ENCODE data around the gene IKBIP. TPM values are rescaled to one million over a fixed set of nuclear protein-coding genes. Genes with fewer than 3 reads are reported as not detected.

The IKBIP gene
- total and polyA plus RNA-seq, 2 donors (not counting 1 experiment from before 2014, with no cell fraction given) = 1.7 to 12.0 TPM

GRCh38 chr12:98678236-98678945 lies 33.8 kb upstream of the IKBIP start:
- H3K4me3 Mint-ChIP-seq = no peak overlapping the region
- H2AFZ ChIP-seq (ENCODE audit: insufficient read depth, low read depth, low read length, poor library complexity, severe bottlenecking) = no peak overlapping the region
- H3K4me3 ChIP-seq (ENCODE audit: control extremely low read depth in 1 of 5, extremely low read depth in 1 of 5, insufficient read depth in 1 of 5, low read depth in 2 of 5, low read length in 4 of 5) = no peak overlapping the region
- DNase-seq (no peak), ATAC-seq (ENCODE audit: low read depth) (no peak)
- no peak overlapping the region for H3K27ac Mint-ChIP-seq
- intact Hi-C loops (cut with micrococcal nuclease) = no loop called here
- no peaks in the 10 kb centered on the region for H4K20me1 ChIP-seq (ENCODE audit: control insufficient read depth, insufficient read depth, low read length, poor library complexity, severe bottlenecking)
- no peaks in the 10 kb centered on the region for H3K9me3 Mint-ChIP-seq (ENCODE audit: insufficient read depth)
- H3K27me3 ChIP-seq (replicated peaks in 1 of 4; ENCODE audit: control extremely low read depth in 1 of 4, control insufficient read depth in 3 of 4, insufficient read depth in 4 of 4, low read length in 3 of 4) = no peaks in the 10 kb centered on the region
- H3K4me2 ChIP-seq (replicated peaks; ENCODE audit: low read depth, low read length, poor library complexity, severe bottlenecking) = no peak overlapping the region
- H3K79me2 ChIP-seq (ENCODE audit: control insufficient read depth, insufficient read depth, low read length) = no peaks in the 10 kb centered on the region
- H3K4me1 ChIP-seq (ENCODE audit: control insufficient read depth in 2 of 2, insufficient read depth in 2 of 2, low read length in 2 of 2) = no peaks in the 10 kb centered on the region
- peaks cover 16 to 50% of the 10 kb centered on the region in 2 experiments for H3K36me3 ChIP-seq (replicated peaks in 1 of 2; ENCODE audit: control extremely low read depth in 1 of 2, control insufficient read depth in 1 of 2, extremely low read depth in 1 of 2, insufficient read depth in 2 of 2, low read length in 1 of 2)
- H3K27ac ChIP-seq (ENCODE audit: low read length in 2 of 2) = no peak overlapping the region
- no peak overlapping the region for H3K9ac ChIP-seq (ENCODE audit: low read length)
- ChIA-PET CTCF (interaction anchor here (0.5 to 0.8 kb wide), 2 partner anchors 24 to 47 kb away, joined by 3 to 4 read pairs; no protein-coding TSS in a partner anchor), POLR2A (no interaction called here)
- TF ChIP-seq EZH2 (IDR thresholded peaks at IDR 0.05; ENCODE audit: borderline replicate concordance, insufficient read depth, low read depth, low read length, poor library complexity, severe bottlenecking) (no peak), CTCF (IDR thresholded peaks at IDR 0.05) (no peak)
- no peaks in the 10 kb centered on the region for H3K27me3 Mint-ChIP-seq
- H3K9me3 ChIP-seq (ENCODE audit: control extremely low read depth in 1 of 3, control insufficient read depth in 2 of 3, insufficient read depth in 1 of 3, low read length in 2 of 3) = no peaks in the 10 kb centered on the region
- no peaks in the 10 kb centered on the region for H3K4me1 Mint-ChIP-seq
- over 99% methylated on average over 15 of the region's 15 CpGs for WGBS (ENCODE audit: insufficient coverage)

- DNase-seq (no peak), ATAC-seq (ENCODE audit: low read depth) (no peak)
- Histone ChIP-seq H4K20me1 (ENCODE audit: control insufficient read depth, insufficient read depth, low read length, poor library complexity, severe bottlenecking) (no peaks in the 10 kb centered on the region), H3K27ac (ENCODE audit: low read length in 2 of 2) (no peak overlapping the region), H3K36me3 (replicated peaks in 1 of 2; ENCODE audit: control extremely low read depth in 1 of 2, control insufficient read depth in 1 of 2, extremely low read depth in 1 of 2, insufficient read depth in 2 of 2, low read length in 1 of 2) (peaks cover 16 to 38% of the 10 kb centered on the region in 2 experiments), H3K4me2 (replicated peaks; ENCODE audit: low read depth, low read length, poor library complexity, severe bottlenecking) (no peak overlapping the region), H3K79me2 (ENCODE audit: control insufficient read depth, insufficient read depth, low read length) (no peaks in the 10 kb centered on the region), H3K9me3 (ENCODE audit: control extremely low read depth in 1 of 3, control insufficient read depth in 2 of 3, insufficient read depth in 1 of 3, low read length in 2 of 3) (no peaks in the 10 kb centered on the region), H3K4me3 (ENCODE audit: control extremely low read depth in 1 of 5, extremely low read depth in 1 of 5, insufficient read depth in 1 of 5, low read depth in 2 of 5, low read length in 4 of 5) (no peak overlapping the region), H3K27me3 (replicated peaks in 1 of 4; ENCODE audit: control extremely low read depth in 1 of 4, control insufficient read depth in 3 of 4, insufficient read depth in 4 of 4, low read length in 3 of 4) (no peaks in the 10 kb centered on the region), H3K9ac (ENCODE audit: low read length) (no peak overlapping the region), H3K4me1 (ENCODE audit: control insufficient read depth in 2 of 2, insufficient read depth in 2 of 2, low read length in 2 of 2) (no peaks in the 10 kb centered on the region), H2AFZ (ENCODE audit: insufficient read depth, low read depth, low read length, poor library complexity, severe bottlenecking) (no peak overlapping the region)
- ChIA-PET POLR2A (no interaction called here), CTCF (interaction anchor here (0.6 to 1.0 kb wide), 3 partner anchors 23 to 124 kb away, joined by 3 to 4 read pairs (median 3); no protein-coding TSS in a partner anchor)
- H3K27ac Mint-ChIP-seq = no peak overlapping the region
- H3K4me3 Mint-ChIP-seq = no peak overlapping the region
- no peaks in the 10 kb centered on the region for H3K4me1 Mint-ChIP-seq
- no peaks in the 10 kb centered on the region for H3K27me3 Mint-ChIP-seq
- intact Hi-C loops (cut with micrococcal nuclease) = no loop called here
- no peak for TF ChIP-seq CTCF (IDR thresholded peaks at IDR 0.05)
- no peak for TF ChIP-seq EZH2 (IDR thresholded peaks at IDR 0.05; ENCODE audit: borderline replicate concordance, insufficient read depth, low read depth, low read length, poor library complexity, severe bottlenecking)
- H3K9me3 Mint-ChIP-seq (ENCODE audit: insufficient read depth) = no peaks in the 10 kb centered on the region
These were observed 30.3 kb upstream of the IKBIP start for GRCh38 chr12:98674841-98675240.

Measured in B cell (primary cell).